ENCODE results near the gene EIF4A3. TPM values are rescaled to one million over a fixed set of nuclear protein-coding genes. Genes with fewer than 3 reads are reported as not detected.

EIF4A3 gene
- total RNA-seq, 1 donor from 2014 or later, result 83.6 TPM

DNA sequence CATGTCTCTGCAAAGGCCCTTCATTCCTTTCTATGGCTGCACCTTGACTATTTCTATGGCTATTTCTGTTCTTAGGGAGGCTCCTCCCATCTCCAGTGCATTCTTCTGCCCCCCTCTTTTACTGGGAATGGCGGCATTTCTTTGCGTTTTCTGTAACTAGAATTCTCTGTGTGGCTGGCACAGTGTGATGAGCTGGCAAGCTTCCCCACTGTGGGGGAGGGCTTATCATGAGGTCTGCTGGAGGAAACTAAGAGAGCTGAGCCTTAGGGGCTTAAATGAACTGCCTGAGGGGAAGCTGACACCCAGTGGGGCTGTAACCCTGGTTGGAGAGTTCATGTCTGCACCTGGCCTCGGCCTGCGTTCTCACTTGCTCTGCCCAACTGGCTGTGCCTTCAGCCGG lies 21.4 kb upstream of the EIF4A3 start:
- peaks cover 3% of the 10 kb centered on the region for H3K27me3 Mint-ChIP-seq
- no peaks in the 10 kb centered on the region for H3K36me3 Mint-ChIP-seq (ENCODE audit: insufficient read depth)
- H3K9me3 Mint-ChIP-seq (ENCODE audit: low read depth), result peaks cover 4% of the 10 kb centered on the region
- H3K4me3 Mint-ChIP-seq (ENCODE audit: low read depth), result no peak overlapping the region
- peaks cover 2% of the 10 kb centered on the region for H3K4me1 Mint-ChIP-seq (ENCODE audit: low read depth)
- no peak for DNase-seq (ENCODE audit: low spot score, unreplicated experiment)
- TF ChIP-seq, protein P1, sequence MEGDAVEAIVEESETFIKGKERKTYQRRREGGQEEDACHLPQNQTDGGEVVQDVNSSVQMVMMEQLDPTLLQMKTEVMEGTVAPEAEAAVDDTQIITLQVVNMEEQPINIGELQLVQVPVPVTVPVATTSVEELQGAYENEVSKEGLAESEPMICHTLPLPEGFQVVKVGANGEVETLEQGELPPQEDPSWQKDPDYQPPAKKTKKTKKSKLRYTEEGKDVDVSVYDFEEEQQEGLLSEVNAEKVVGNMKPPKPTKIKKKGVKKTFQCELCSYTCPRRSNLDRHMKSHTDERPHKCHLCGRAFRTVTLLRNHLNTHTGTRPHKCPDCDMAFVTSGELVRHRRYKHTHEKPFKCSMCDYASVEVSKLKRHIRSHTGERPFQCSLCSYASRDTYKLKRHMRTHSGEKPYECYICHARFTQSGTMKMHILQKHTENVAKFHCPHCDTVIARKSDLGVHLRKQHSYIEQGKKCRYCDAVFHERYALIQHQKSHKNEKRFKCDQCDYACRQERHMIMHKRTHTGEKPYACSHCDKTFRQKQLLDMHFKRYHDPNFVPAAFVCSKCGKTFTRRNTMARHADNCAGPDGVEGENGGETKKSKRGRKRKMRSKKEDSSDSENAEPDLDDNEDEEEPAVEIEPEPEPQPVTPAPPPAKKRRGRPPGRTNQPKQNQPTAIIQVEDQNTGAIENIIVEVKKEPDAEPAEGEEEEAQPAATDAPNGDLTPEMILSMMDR (IDR thresholded peaks at IDR 0.05; ENCODE audit: unreplicated experiment), result no peak
- H3K27ac Mint-ChIP-seq, result no peak overlapping the region

DNA sequence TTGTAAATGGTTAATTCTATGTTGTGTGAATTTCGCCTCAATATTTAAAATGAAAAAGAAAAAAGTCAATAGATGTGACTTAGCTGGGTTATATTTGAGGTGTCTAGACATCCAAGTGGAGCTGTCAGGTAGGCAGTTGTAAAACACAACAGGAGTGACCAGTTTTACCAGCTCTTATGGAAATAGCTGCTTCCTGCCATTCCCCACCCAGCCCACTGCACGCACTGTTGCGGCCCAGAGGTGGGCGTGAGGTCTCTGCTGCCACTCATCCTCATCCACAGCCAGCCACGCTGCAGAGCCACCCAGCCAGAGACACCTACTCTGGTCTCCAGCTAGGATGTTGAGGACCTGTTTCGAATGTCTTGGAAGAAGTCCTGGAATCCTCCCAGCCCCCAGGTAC lies 19.5 kb upstream of the EIF4A3 start:
- DNase-seq (ENCODE audit: low spot score, unreplicated experiment), result no peak
- peaks cover 2% of the 10 kb centered on the region for H3K4me1 Mint-ChIP-seq (ENCODE audit: low read depth)
- peaks cover 4% of the 10 kb centered on the region for H3K9me3 Mint-ChIP-seq (ENCODE audit: low read depth)
- TF ChIP-seq, protein P1 (IDR thresholded peaks at IDR 0.05; ENCODE audit: unreplicated experiment), result no peak
- H3K36me3 Mint-ChIP-seq (ENCODE audit: insufficient read depth), result no peaks in the 10 kb centered on the region
- H3K4me3 Mint-ChIP-seq (ENCODE audit: low read depth), result no peak overlapping the region
- H3K27me3 Mint-ChIP-seq, result peaks cover 3% of the 10 kb centered on the region
- no peak overlapping the region for H3K27ac Mint-ChIP-seq

DNA sequence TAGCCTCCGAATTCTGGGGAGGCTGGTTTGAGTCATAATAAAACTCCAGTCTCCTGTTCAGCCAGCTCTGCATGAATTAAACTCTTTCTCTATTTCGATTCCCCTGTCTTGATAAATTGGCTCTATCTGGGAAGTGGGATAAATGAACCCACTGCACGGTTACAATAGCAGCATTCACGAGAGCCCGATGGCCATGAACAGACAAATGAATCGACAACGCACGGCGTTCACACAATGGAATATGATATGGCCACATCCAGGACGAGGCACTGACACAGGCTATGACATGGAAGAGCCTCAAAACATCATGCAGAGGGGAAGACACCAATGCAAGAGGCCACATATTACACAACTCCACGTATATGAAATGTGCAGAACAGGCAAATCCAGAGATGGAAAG lies 17.3 kb upstream of the EIF4A3 start:
- Mint-ChIP-seq H3K4me1 (ENCODE audit: low read depth) (peaks cover 7% of the 10 kb centered on the region), H3K27me3 (peaks cover 6% of the 10 kb centered on the region), H3K27ac (no peak overlapping the region), H3K4me3 (ENCODE audit: low read depth) (no peak overlapping the region), H3K9me3 (ENCODE audit: low read depth) (peaks cover 4% of the 10 kb centered on the region), H3K36me3 (ENCODE audit: insufficient read depth) (no peaks in the 10 kb centered on the region)
- DNase-seq (ENCODE audit: low spot score, unreplicated experiment), result no peak
- TF ChIP-seq, protein P1 (IDR thresholded peaks at IDR 0.05; ENCODE audit: unreplicated experiment), result no peak

DNA sequence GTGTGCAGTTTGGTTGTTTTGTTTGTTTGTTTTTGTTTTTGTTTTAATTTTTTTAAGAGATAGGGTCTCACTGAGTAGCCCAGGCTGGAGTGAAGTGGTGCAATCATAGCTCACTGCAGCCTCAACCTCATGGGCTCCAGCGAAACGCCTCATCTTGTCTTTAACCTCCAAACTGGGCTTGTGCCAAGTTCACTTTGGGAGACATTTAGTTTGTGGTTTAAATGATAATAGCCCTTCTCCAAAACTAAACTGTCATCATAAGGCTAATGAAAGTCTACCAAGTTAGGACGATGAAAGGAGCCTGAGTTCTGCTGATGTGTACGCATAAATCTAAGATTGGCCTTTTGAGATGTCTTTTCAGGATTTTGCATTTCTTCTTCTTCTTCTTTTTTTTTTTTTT lies 16.4 kb upstream of the EIF4A3 start:
- no peak for DNase-seq (ENCODE audit: low spot score, unreplicated experiment)
- peaks cover 7% of the 10 kb centered on the region for H3K4me1 Mint-ChIP-seq (ENCODE audit: low read depth)
- TF ChIP-seq, protein P1 (IDR thresholded peaks at IDR 0.05; ENCODE audit: unreplicated experiment), result no peak
- H3K9me3 Mint-ChIP-seq (ENCODE audit: low read depth), result no peaks in the 10 kb centered on the region
- no peak overlapping the region for H3K27ac Mint-ChIP-seq
- peaks cover 3% of the 10 kb centered on the region for H3K27me3 Mint-ChIP-seq
- H3K36me3 Mint-ChIP-seq (ENCODE audit: insufficient read depth), result no peaks in the 10 kb centered on the region
- H3K4me3 Mint-ChIP-seq (ENCODE audit: low read depth), result no peak overlapping the region

DNA sequence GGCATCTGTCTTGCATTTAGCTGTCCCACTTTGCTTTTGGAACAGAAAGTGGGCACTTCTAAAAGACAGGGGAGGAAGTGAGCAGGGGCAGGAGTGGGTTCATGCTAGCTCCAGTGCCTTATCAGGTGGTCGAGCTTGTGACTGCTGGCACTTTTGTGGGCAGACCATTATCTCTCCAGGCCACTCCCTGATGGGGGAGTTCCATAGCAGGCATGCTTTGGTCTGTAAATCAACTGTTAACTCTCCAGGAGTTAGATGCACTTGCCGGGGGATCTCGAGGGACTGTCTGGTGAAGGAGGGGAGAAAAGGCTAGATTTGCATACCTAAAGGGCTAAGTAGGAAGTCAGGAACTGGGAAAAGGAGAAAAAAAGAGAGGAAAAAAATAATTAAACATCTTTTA lies 13.6 kb upstream of the EIF4A3 start:
- H3K4me3 Mint-ChIP-seq (ENCODE audit: low read depth), result no peak overlapping the region
- no peak for DNase-seq (ENCODE audit: low spot score, unreplicated experiment)

More for the DNA sequence above, 13.6 kb upstream of the EIF4A3 start:
- TF ChIP-seq, protein P1 (IDR thresholded peaks at IDR 0.05; ENCODE audit: unreplicated experiment), result no peak
- no peaks in the 10 kb centered on the region for H3K36me3 Mint-ChIP-seq (ENCODE audit: insufficient read depth)
- peaks cover 6% of the 10 kb centered on the region for H3K9me3 Mint-ChIP-seq (ENCODE audit: low read depth)
- peaks cover 7% of the 10 kb centered on the region for H3K4me1 Mint-ChIP-seq (ENCODE audit: low read depth)
- no peak overlapping the region for H3K27ac Mint-ChIP-seq
- H3K27me3 Mint-ChIP-seq, result peaks cover 3% of the 10 kb centered on the region

All from progenitor cell of endocrine pancreas (in vitro differentiated cells).